OCI-M1 (cell line): Measurements from ENCODE around the gene CCDC126.
A peak's percentile ranks its signal among the peaks of the same experiment; 100 is the strongest.
"Not testable (repeated sequence)": the region's sequence is repeated elsewhere in the genome, so short reads cannot be mapped to it uniquely, and the experiment has no call there.

Experiments used
- DNase-seq: peaks from one replicate; lab custom pipeline; 2025; lab: John Stamatoyannopoulos, UW

CCDC126 gene

GRCh38 chr7:23628370-23628769 is 31.2 kb downstream of the CCDC126 start:
- no peak for DNase-seq

- no peak for DNase-seq
Observed at GRCh38 chr7:23633417-23633816, 36.2 kb downstream of the CCDC126 start.

- no peak for DNase-seq
Observed at GRCh38 chr7:23645822-23646221, 48.6 kb downstream of the CCDC126 start.

DNA sequence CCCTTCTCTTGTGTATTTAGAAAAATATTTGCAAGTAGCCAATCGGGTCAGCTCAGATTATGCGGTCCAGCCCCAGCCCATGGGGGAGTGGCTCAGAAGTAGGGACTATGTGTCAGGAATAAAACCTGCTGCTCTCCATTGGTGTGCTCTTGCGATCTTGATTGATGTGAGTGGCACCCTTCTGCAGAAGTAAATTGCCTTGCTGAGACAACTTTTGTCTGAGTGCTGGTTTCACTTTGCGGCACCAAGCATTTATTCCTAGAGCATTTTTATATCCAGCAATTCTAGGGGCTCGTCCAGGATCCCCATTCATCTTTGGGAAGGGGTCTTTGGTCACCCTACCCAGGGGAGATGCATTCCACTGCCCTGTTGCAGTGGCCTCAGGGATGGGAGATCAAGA is 56.8 kb downstream of the CCDC126 start:
- DNase-seq: no peak

DNA sequence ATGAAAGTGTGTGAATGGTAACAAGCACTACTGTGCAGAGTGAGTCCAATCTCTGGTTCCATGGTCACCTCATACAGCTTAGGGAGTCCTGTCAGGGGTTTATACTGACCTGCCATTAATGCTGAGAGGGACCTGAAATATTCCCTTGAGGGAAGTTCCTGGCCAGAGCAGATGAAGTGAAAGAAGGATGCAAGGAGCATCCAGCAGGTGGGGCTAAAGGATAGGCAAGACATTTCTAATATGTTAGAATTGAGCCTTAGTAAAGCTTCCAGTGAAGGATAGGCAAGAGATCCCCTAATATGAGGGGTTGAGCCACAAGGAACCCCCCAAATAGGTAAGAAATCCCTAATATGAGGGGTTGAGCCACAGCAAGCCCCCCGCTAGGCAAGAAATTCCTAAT is 57.3 kb downstream of the CCDC126 start:
- DNase-seq: peak; percentile 48

GRCh38 chr7:23655433-23655832 is 58.3 kb downstream of the CCDC126 start:
- DNase-seq: no peak

GRCh38 chr7:23658831-23659427 is 61.7 kb downstream of the CCDC126 start:
- DNase-seq: no peak

GRCh38 chr7:23661385-23661784 is 64.2 kb downstream of the CCDC126 start:
- DNase-seq: no peak

GRCh38 chr7:23662124-23662983 is 65.2 kb downstream of the CCDC126 start:
- DNase-seq: no peak

DNA sequence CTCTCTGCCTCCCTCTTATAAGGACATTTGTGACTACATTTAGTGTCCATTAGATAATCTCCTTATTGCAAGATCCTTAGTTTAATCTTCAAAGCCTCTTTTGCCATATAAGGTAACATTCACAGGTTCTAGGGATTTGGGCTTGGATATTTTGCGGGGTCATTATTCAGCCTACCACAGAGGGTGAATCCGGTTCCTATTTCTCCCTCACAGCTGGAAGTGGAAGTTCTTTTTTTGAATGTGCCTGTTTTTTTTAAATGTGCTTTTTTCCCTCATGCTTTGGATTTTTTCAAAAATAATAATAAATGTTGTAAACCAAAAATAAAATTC is 65.8 kb downstream of the CCDC126 start:
- no peak for DNase-seq

DNA sequence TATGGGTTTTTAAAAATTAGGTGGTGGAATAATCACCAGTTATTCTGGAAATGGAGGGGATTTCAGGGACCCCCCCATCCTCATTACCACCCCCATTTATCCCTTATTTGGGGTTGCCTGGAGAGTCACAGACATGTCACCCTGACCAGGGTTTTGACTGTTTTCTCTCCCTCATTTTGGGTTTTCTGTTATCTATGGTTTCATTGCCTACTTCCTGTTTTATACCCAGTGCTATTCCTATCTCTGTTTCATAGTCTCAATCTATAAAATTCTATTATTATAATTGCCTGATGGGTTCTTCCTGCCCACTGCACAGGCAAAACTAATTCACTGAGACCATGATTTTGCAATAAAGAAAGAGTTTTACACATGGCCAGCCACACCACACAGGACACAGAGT is 66.9 kb downstream of the CCDC126 start:
- DNase-seq: peak; percentile 7

- no peak for DNase-seq
Observed at GRCh38 chr7:23672033-23672432, 74.9 kb downstream of the CCDC126 start.

DNA sequence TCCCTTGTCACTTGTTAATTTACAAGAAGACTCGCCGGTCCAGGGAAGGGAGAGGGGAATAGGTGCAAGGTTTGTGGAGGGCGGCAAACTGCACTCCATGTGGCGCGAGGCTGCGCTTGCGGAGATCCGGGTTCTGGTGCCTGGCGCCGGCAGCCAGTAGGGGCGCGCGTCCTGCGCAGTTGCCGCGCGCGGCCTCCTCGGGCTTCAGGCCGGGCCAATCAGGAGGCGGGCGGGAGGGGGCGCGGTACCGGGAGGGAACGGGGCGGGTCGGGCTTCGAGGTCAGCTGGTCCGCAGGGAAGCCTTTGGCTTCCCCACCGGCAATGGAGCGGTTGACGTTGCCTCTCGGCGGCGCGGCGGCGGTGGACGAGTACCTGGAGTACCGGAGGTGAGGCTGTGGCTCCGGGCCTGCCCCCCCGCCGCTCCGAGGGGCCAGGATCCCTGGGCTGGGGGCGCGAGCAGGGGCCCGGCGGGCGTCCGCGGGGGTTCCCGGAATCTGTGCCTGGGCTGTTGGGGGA is 82.8 kb downstream of the CCDC126 start, which contains the start of gene FAM221A:
Gene FAM221A (plus strand): TSS at position 302 of the 516 bp plus-strand sequence. CDS start 20 bp downstream, at position 322.
- peak; percentile 74 for DNase-seq

GRCh38 chr7:23680414-23681405 is 83.5 kb downstream of the CCDC126 start:
- peak; percentile 28 for DNase-seq

- not testable (repeated sequence) for DNase-seq
Observed at GRCh38 chr7:23684041-23684440, 86.9 kb downstream of the CCDC126 start.

- DNase-seq: peak; percentile 46
Observed at GRCh38 chr7:23685731-23686130, 88.5 kb downstream of the CCDC126 start.

- DNase-seq: no peak
Observed at GRCh38 chr7:23687011-23687410, 89.8 kb downstream of the CCDC126 start.

GRCh38 chr7:23689165-23689564 is 92.0 kb downstream of the CCDC126 start:
- no peak for DNase-seq

DNA sequence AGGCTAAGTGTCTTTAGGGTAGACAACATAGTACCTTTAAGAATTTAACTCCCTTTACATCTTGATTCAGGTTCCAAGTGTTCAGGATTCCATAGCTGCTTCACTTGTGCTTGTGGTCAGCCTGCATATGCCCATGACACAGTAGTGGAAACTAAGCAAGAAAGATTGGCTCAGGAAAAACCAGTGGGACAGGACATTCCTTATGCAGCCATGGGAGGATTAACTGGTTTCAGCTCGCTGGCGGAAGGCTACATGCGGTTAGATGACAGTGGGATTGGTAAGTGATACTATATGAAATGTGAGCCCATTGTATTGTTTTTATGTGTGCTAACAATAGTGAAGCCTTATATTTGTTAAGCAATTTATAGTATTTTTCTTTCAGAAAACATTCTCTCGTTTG is 94.1 kb downstream of the CCDC126 start:
- no peak for DNase-seq

DNA sequence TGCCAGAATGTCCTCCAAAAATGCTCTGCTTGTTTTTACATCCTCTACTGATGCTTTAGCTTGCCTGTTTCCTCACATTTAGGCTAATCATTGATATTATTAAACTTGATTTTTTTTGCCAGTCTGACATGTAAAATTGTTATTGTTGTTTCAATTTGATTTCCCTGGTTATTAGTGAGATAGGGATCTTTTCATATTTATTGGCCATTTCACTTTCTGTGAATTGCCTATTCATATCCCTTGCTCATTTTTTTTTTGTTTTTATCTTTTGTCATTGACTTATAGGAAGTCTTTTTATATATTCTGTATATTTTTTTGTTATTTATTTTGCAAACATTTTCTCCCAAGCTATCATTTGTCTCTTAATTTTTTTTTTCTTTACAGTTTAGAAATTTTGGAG is 96.0 kb downstream of the CCDC126 start:
- DNase-seq: no peak
